KMS-11 (cell line): ENCODE data around the gene ATPAF1.

Experiments used
- H2AFZ ChIP-seq: fragments of 200-600 bp; sonication (generic); 2 replicates; pipeline ENCODE4 v1.6.1; 2016; ENCODE audit warnings: antibody characterized with exemption, mixed run types, low read depth
- H3K27ac ChIP-seq: fragments of 200-600 bp; sonication (generic); 2 replicates; pipeline ENCODE4 v1.6.1; 2016; ENCODE audit warnings: mild to moderate bottlenecking, mixed run types
- H3K27me3 ChIP-seq: fragments of 200-600 bp; sonication (generic); 2 replicates; pipeline ENCODE4 v1.6.1; 2017; ENCODE audit warnings: mild to moderate bottlenecking, low read depth, mixed run types, moderate library complexity; ENCODE audit not compliant: insufficient read depth
- H3K36me3 ChIP-seq: fragments of 200-600 bp; sonication (generic); 2 replicates; pipeline ENCODE4 v1.6.1; 2017; ENCODE audit warnings: mild to moderate bottlenecking, mixed run types; ENCODE audit not compliant: insufficient read depth
- H3K4me1 ChIP-seq: fragments of 200-600 bp; sonication (generic); 2 replicates; pipeline ENCODE4 v1.6.1; 2016; ENCODE audit warnings: mild to moderate bottlenecking, low read depth, mixed run types; ENCODE audit not compliant: poor library complexity, severe bottlenecking
- H3K4me2 ChIP-seq: fragments of 200-600 bp; sonication (generic); 2 replicates; pipeline ENCODE4 v1.7.0; 2016; ENCODE audit warnings: mild to moderate bottlenecking, mixed run types
- H3K4me3 ChIP-seq: fragments of 200-600 bp; sonication (generic); IDR thresholded peaks from 2 replicates; pipeline ENCODE4 v1.6.1; 2017; ENCODE audit warnings: low read depth, low read length, mixed read lengths; ENCODE audit not compliant: insufficient read depth
- H3K79me2 ChIP-seq: fragments of 200-600 bp; sonication (generic); 2 replicates; pipeline ENCODE4 v1.6.1; 2016; ENCODE audit warnings: low read depth, mixed run types; ENCODE audit not compliant: insufficient read depth
- H3K9ac ChIP-seq: fragments of 200-600 bp; sonication (generic); 2 replicates; pipeline ENCODE4 v1.6.1; 2016; ENCODE audit warnings: mild to moderate bottlenecking, mixed run types
- H4K20me1 ChIP-seq: fragments of 200-600 bp; sonication (generic); 2 replicates; pipeline ENCODE4 v1.6.1; 2016; ENCODE audit warnings: mild to moderate bottlenecking, mixed run types; ENCODE audit not compliant: insufficient read depth
- CTCF ChIP-seq: fragments of 200-600 bp; sonication (generic); conservative IDR thresholded peaks from 2 replicates; pipeline ENCODE4 v1.6.1; 2017; ENCODE audit warnings: low read depth, mild to moderate bottlenecking, antibody characterized with exemption, low read length, moderate library complexity, mixed read lengths

The ATPAF1 gene

GRCh38 chr1:46649764-46650163 lies 18.4 kb downstream of the ATPAF1 start:
- Histone ChIP-seq H3K36me3 (no peaks in the 10 kb centered on the region), H3K4me2 (no peak overlapping the region), H2AFZ (no peak overlapping the region), H3K4me1 (no peaks in the 10 kb centered on the region), H3K27ac (no peak overlapping the region), H3K9ac (no peak overlapping the region), H3K27me3 (no peaks in the 10 kb centered on the region), H3K4me3 (no peak overlapping the region), H3K79me2 (no peaks in the 10 kb centered on the region), H4K20me1 (no peaks in the 10 kb centered on the region)
- TF ChIP-seq CTCF: no peak

GRCh38 chr1:46647611-46648010 lies 20.6 kb downstream of the ATPAF1 start:
- Histone ChIP-seq H3K36me3 (no peaks in the 10 kb centered on the region), H3K4me3 (no peak overlapping the region), H4K20me1 (no peaks in the 10 kb centered on the region)

GRCh38 chr1:46646844-46647243 lies 21.3 kb downstream of the ATPAF1 start:
- Histone ChIP-seq H3K79me2 (no peaks in the 10 kb centered on the region), H4K20me1 (no peaks in the 10 kb centered on the region), H3K4me2 (no peak overlapping the region), H3K27ac (no peak overlapping the region), H3K4me1 (peaks cover 17% of the 10 kb centered on the region), H3K4me3 (no peak overlapping the region), H3K27me3 (no peaks in the 10 kb centered on the region), H2AFZ (no peak overlapping the region), H3K36me3 (no peaks in the 10 kb centered on the region), H3K9ac (no peak overlapping the region)
- no peak for TF ChIP-seq CTCF

More at GRCh38 chr1:46647611-46648010, 20.6 kb downstream of the ATPAF1 start:
- no peaks in the 10 kb centered on the region for H3K79me2 ChIP-seq
- no peak for TF ChIP-seq CTCF
- H2AFZ ChIP-seq: no peak overlapping the region
- H3K9ac ChIP-seq: no peak overlapping the region
- no peak overlapping the region for H3K4me2 ChIP-seq
- no peak overlapping the region for H3K27ac ChIP-seq
- H3K27me3 ChIP-seq: no peaks in the 10 kb centered on the region
- peaks cover 16% of the 10 kb centered on the region for H3K4me1 ChIP-seq

- H3K27ac ChIP-seq: no peak overlapping the region
- no peaks in the 10 kb centered on the region for H3K27me3 ChIP-seq
- H3K9ac ChIP-seq: no peak overlapping the region
- peaks cover 17% of the 10 kb centered on the region for H3K4me1 ChIP-seq
- no peaks in the 10 kb centered on the region for H4K20me1 ChIP-seq
- no peak overlapping the region for H3K4me3 ChIP-seq
- H3K4me2 ChIP-seq: no peak overlapping the region
- H3K79me2 ChIP-seq: no peaks in the 10 kb centered on the region
- no peaks in the 10 kb centered on the region for H3K36me3 ChIP-seq
- no peak overlapping the region for H2AFZ ChIP-seq
- no peak for TF ChIP-seq CTCF
These were observed 21.8 kb downstream of the ATPAF1 start for GRCh38 chr1:46646331-46646730.

- Histone ChIP-seq H3K4me1 (peaks cover 17% of the 10 kb centered on the region), H3K4me2 (no peak overlapping the region), H3K27me3 (no peaks in the 10 kb centered on the region), H2AFZ (no peak overlapping the region), H3K36me3 (no peaks in the 10 kb centered on the region), H3K79me2 (no peaks in the 10 kb centered on the region), H3K27ac (no peak overlapping the region), H3K9ac (no peak overlapping the region), H3K4me3 (no peak overlapping the region), H4K20me1 (no peaks in the 10 kb centered on the region)
- no peak for TF ChIP-seq CTCF
These were observed 22.3 kb downstream of the ATPAF1 start for GRCh38 chr1:46645815-46646214.
